Right lobe of liver (tissue), 6 donors: ENCODE measurements around the gene CLNK. TPM values are rescaled to one million over a fixed set of nuclear protein-coding genes. Genes with fewer than 3 reads are reported as not detected.

Experiments
- ATAC-seq, 4 donors: fragments of 200-7000 bp; cut with Tn5 transposase; one replicate each; pipeline ENCODE4 v1.9.1; 2020; ENCODE audit warnings: mild to moderate bottlenecking in 4 of 4, moderate library complexity in 4 of 4
- DNase-seq, 3 donors: peaks; one replicate each; pipeline ENCODE4 v3.0.0-alpha.2; 2020
- H3K27ac ChIP-seq, 3 donors: fragments of 200-600 bp; one replicate each; pipeline ENCODE4 v1.8.0; 2022
- H3K27me3 ChIP-seq, 2 donors: fragments of 200-600 bp; one replicate each; pipeline ENCODE4 v1.8.0; 2022
- H3K36me3 ChIP-seq, 4 donors: fragments of 200-600 bp; sonication (generic) in 1 of 4; one replicate each; pipeline versions ENCODE4 v1.5.1 to v1.8.0; 2017 to 2022; ENCODE audit warnings: control low read depth in 1 of 4
- H3K4me1 ChIP-seq, 4 donors: fragments of 200-600 bp; sonication (generic) in 1 of 4; one replicate each; pipeline versions ENCODE4 v1.5.1 to v1.8.0; 2017 to 2022; ENCODE audit warnings: control low read depth in 1 of 4
- H3K4me3 ChIP-seq, 3 donors: fragments of 200-600 bp; one replicate each; pipeline ENCODE4 v1.8.0; 2022
- H3K9me3 ChIP-seq, 4 donors: fragments of 200-600 bp; sonication (generic) in 1 of 4; one replicate each; pipeline versions ENCODE4 v1.5.1 to v1.8.0; 2017 to 2022; ENCODE audit warnings: control low read depth in 1 of 4
- POLR2A ChIP-seq: fragments of 450-650 bp; IDR thresholded peaks from one replicate; pipeline ENCODE4 v1.6.1; 2017; ENCODE audit warnings: antibody characterized with exemption, mild to moderate bottlenecking
- WGBS: methylation state at CpG from one replicate; pipeline ENCODE4 v1.1.6; 2018; ENCODE audit warnings: low coverage, low lambda C conversion rate; ENCODE audit not compliant: insufficient coverage; ENCODE audit errors: missing lambda C conversion rate; 5-methylcytosine and 5-hydroxymethylcytosine counted together
- intact Hi-C, 2 donors: fragments of 100-400 bp; cut with DNase I; formaldehyde crosslinking; loops; one replicate each; pipeline versions ENCODE4 v1.11.2 to v1.14.1; 2022
- total RNA-seq, 6 experiments: library from RNA; depleted of rRNA in 2 of 6; stranded (reverse); fragments of >200 nt in 2 of 6; fragmentation: NEBNext Ultra II Directional in 3 of 6; extraction: Animal tissue kit (Norgen Biotek cat#: 25700) in 3 of 6; gene quantifications; one replicate each; pipeline versions ENCODE4 v1.1.0 to v1.2.4, GENCODE V29; 2016 to 2023
- TF ChIP-seq, protein P1 (sequence below), 4 donors: fragments of 200-600 bp in 3 of 4; fragments of 450-650 bp in 1 of 4; IDR thresholded peaks; one replicate each; pipeline versions ENCODE4 v1.5.1 to v1.8.0; 2016 to 2022; ENCODE audit warnings: antibody characterized with exemption in 4 of 4, mild to moderate bottlenecking in 2 of 4
- donor health status: DM: no; HTN: yes; CAD: no.
- donor health status: DM: no; HTN: no; CAD: no.
- donor health status: DM: no; HTN: no; CAD: no.
- donor health status: DM: no; HTN: yes; CAD: no.
- donor health status: DM: no; HTN: yes; CAD: no.

CLNK gene
- total RNA-seq, 6 experiments from 2014 or later = not detected

DNA sequence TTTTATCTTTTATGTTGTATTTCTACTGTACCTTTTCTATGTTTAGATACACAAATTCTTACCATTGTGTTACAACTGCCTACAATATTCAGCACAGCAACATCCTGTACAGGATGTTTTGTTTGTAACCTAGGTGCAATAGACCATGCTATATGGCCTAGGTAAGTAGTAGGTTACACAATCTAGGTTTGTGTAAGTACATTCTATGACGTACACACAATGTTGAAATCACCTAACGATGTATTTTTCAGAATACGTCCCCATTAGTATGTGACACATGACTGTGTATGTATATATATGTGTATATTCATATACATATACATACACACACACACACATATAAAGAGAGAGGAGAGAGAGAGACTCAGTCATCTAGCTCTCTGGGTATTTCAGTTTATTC is 103.5 kb downstream of the CLNK start:
- no peak for DNase-seq
- intact Hi-C loops = no loop called here

DNA sequence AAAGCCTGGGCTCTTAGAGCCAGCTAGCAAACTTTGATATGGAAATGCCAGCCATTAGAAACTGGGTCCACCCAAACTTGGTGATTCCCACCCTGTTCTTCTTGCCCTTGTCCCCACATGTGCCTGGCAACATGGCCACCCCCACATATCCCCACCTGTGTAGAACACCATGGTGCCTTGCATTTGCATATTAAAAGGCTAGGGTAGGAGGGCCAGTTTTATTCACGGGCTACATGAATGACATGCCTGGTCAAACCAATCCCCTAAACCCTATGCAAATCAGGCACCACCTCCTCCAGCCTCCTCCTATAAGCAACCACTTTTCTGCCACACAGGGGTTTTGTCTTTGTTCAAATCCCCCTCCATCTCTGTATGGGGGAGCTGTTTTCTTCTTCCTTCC is 104.9 kb downstream of the CLNK start:
- no peak for TF ChIP-seq POLR2A
- TF ChIP-seq, protein P1, sequence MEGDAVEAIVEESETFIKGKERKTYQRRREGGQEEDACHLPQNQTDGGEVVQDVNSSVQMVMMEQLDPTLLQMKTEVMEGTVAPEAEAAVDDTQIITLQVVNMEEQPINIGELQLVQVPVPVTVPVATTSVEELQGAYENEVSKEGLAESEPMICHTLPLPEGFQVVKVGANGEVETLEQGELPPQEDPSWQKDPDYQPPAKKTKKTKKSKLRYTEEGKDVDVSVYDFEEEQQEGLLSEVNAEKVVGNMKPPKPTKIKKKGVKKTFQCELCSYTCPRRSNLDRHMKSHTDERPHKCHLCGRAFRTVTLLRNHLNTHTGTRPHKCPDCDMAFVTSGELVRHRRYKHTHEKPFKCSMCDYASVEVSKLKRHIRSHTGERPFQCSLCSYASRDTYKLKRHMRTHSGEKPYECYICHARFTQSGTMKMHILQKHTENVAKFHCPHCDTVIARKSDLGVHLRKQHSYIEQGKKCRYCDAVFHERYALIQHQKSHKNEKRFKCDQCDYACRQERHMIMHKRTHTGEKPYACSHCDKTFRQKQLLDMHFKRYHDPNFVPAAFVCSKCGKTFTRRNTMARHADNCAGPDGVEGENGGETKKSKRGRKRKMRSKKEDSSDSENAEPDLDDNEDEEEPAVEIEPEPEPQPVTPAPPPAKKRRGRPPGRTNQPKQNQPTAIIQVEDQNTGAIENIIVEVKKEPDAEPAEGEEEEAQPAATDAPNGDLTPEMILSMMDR (IDR thresholded peaks at IDR 0.05) = no peak
- whole genome bisulfite sequencing = no CpG with 5 or more reads among the region's 1 CpG
- Histone ChIP-seq H3K4me1 (no peaks in the 10 kb centered on the region), H3K27me3 (no peaks in the 10 kb centered on the region), H3K36me3 (no peaks in the 10 kb centered on the region), H3K27ac (no peak overlapping the region), H3K4me3 (no peak overlapping the region), H3K9me3 (no peaks in the 10 kb centered on the region)
- intact Hi-C loops = no loop called here
- ATAC-seq = no peak
- DNase-seq = no peak

More for the DNA sequence above, 103.5 kb downstream of the CLNK start:
- no peaks in the 10 kb centered on the region for H3K4me1 ChIP-seq
- no peak for TF ChIP-seq POLR2A
- TF ChIP-seq, protein P1 (IDR thresholded peaks at IDR 0.05) = no peak
- no peaks in the 10 kb centered on the region for H3K9me3 ChIP-seq
- 30% methylated on average over 3 of the region's 3 CpGs for WGBS
- no peak for ATAC-seq
- no peak overlapping the region for H3K4me3 ChIP-seq
- no peaks in the 10 kb centered on the region for H3K36me3 ChIP-seq
- no peaks in the 10 kb centered on the region for H3K27me3 ChIP-seq
- H3K27ac ChIP-seq = no peak overlapping the region

DNA sequence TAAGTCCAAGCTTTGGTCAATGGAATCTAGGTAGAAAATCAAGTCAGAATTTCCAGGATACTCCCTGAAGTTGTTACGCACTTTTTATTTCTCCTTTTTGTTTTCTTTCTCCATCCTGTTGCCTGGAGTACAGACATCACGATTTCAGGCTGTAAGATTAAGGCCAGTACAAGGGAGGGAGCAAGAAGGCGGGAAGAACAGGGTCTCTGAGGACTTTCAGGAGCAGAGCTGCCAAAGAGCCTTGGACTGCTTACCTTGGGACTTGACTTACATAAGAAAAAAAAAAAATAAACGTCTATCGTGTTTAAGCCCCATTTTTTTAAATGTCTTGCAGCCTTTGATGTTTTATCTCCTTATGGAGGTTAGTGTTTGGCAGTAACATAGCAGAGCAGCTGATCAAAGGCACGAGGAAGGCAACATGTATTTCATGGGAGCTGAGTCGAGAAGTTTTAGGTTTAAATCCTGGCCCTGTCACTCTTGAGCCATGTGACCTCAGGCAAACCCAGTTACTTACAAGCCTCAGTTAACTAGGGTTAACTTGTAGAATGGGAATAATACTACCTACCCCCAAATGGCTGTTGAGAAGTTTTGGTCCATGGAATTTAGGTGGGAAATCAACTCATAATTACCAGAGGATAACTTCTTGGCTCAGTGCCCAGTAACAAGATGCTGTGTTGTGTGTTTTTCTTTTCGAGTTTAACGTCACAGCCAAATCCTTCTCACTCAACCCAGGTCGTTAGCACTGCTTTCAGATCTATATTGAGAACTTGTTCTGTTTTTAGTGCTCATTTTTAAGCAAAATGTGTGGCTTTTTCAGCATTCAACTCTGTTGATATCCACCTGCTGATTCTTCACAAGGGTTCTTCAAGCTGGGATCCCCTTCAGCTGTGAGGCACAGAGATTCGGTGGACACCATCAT is 106.8 kb downstream of the CLNK start:
- no peak overlapping the region for H3K4me3 ChIP-seq
- no peaks in the 10 kb centered on the region for H3K4me1 ChIP-seq
- no peaks in the 10 kb centered on the region for H3K36me3 ChIP-seq
- TF ChIP-seq, protein P1 (IDR thresholded peaks at IDR 0.05) = no peak
- TF ChIP-seq POLR2A = no peak
- H3K9me3 ChIP-seq = no peaks in the 10 kb centered on the region
- no peaks in the 10 kb centered on the region for H3K27me3 ChIP-seq
- H3K27ac ChIP-seq = no peak overlapping the region
- intact Hi-C loops = no loop called here
- DNase-seq (no peak), ATAC-seq (no peak)
- WGBS = 52% methylated on average over 11 of the region's 11 CpGs

DNA sequence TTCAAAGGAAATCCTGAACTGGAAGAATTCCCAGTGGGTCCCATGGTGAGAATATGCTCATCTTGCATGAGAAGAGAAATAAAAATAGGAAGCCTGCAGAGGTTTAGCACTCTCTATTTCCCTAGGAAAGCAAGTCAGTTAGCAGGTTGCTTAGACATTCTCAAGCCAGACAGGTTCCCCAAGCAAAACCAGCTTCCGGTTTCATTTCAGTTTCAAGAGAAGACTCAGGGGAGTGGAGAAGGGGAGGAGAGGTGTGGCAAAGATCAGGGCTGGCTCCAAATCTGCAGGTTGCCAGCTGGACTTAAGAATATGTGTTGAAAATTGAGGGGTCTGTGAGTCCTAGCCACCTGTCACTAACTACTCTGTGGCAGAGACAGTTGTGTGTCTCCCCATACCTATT is 107.5 kb downstream of the CLNK start:
- Histone ChIP-seq H3K9me3 (no peaks in the 10 kb centered on the region), H3K36me3 (no peaks in the 10 kb centered on the region), H3K4me1 (no peaks in the 10 kb centered on the region), H3K27me3 (no peaks in the 10 kb centered on the region), H3K27ac (no peak overlapping the region), H3K4me3 (no peak overlapping the region)
- TF ChIP-seq POLR2A = no peak
- TF ChIP-seq, protein P1 (IDR thresholded peaks at IDR 0.05) = no peak
- no peak for ATAC-seq
- DNase-seq = no peak
- intact Hi-C loops = no loop called here
- 0% methylated on average over 1 of the region's 1 CpG for WGBS
